Neural progenitor cell (in vitro differentiated cells): ENCODE data around the gene CEP97. TPM values are rescaled to one million over a fixed set of nuclear protein-coding genes. Genes with fewer than 3 reads are reported as not detected.

ENCODE experiments used
- DNase-seq: peaks from one replicate; pipeline ENCODE4 v3.0.0-alpha.2; 2016; ENCODE audit warnings: low spot score
- H2AFZ ChIP-seq: fragments of 200-600 bp; sonication (generic); replicated peaks from 2 replicates; pipeline ENCODE4 v1.6.1; 2016; ENCODE audit warnings: antibody characterized with exemption
- H3F3A ChIP-seq: fragments of 200-600 bp; sonication (generic); 2 replicates; pipeline ENCODE4 v1.6.1; 2016; ENCODE audit warnings: antibody characterized with exemption, low read depth
- H3K27ac ChIP-seq: fragments of 200-600 bp; sonication (generic); 2 replicates; pipeline ENCODE4 v1.5.1; 2016; ENCODE audit warnings: mild to moderate bottlenecking
- H3K27me3 ChIP-seq: fragments of 200-600 bp; sonication (generic); 2 replicates; pipeline ENCODE4 v1.6.1; 2016; ENCODE audit warnings: mild to moderate bottlenecking, moderate library complexity
- H3K36me3 ChIP-seq: fragments of 200-600 bp; sonication (generic); 2 replicates; pipeline ENCODE4 v1.5.1; 2016
- H3K4me1 ChIP-seq: fragments of 200-600 bp; sonication (generic); 2 replicates; pipeline ENCODE4 v1.6.1; 2016; ENCODE audit warnings: mixed run types
- H3K4me2 ChIP-seq: fragments of 200-600 bp; sonication (generic); 2 replicates; pipeline ENCODE4 v1.6.1; 2016
- H3K4me3 ChIP-seq: fragments of 200-600 bp; sonication (generic); 2 replicates; pipeline ENCODE4 v1.5.1; 2016
- H3K79me2 ChIP-seq: fragments of 200-600 bp; sonication (generic); 2 replicates; pipeline ENCODE4 v1.6.1; 2016; ENCODE audit warnings: low read depth
- H3K9ac ChIP-seq: fragments of 200-600 bp; sonication (generic); 2 replicates; pipeline ENCODE4 v1.6.1; 2016
- H3K9me3 ChIP-seq: fragments of 200-600 bp; sonication (generic); 2 replicates; pipeline ENCODE4 v1.5.1; 2016; ENCODE audit warnings: low read depth
- H4K20me1 ChIP-seq: fragments of 200-600 bp; sonication (generic); 2 replicates; pipeline ENCODE4 v1.6.1; 2016; ENCODE audit warnings: low read depth
- H3K27ac Mint-ChIP-seq: 3 replicates; pipeline ENCODE4 v1.8.0; 2021; ENCODE audit warnings: mixed read lengths
- H3K27me3 Mint-ChIP-seq: 2 replicates; pipeline ENCODE4 v1.8.0; 2022; ENCODE audit warnings: low read depth, mild to moderate bottlenecking, inconsistent platforms, moderate library complexity, mixed read lengths; ENCODE audit not compliant: insufficient read depth
- H3K36me3 Mint-ChIP-seq: 3 replicates; pipeline ENCODE4 v1.8.0; 2021; ENCODE audit warnings: mixed read lengths
- H3K4me1 Mint-ChIP-seq: 3 replicates; pipeline ENCODE4 v1.8.0; 2021; ENCODE audit warnings: mixed read lengths
- H3K4me3 Mint-ChIP-seq: 3 replicates; pipeline ENCODE4 v1.8.0; 2021; ENCODE audit warnings: mild to moderate bottlenecking, moderate library complexity, mixed read lengths
- H3K9me3 Mint-ChIP-seq: 3 replicates; pipeline ENCODE4 v1.8.0; 2020; ENCODE audit warnings: mixed read lengths
- EZH2 ChIP-seq: fragments of 200-600 bp; sonication (generic); IDR thresholded peaks from 2 replicates; pipeline ENCODE4 v1.6.1; 2017; ENCODE audit warnings: antibody characterized with exemption, mild to moderate bottlenecking, moderate library complexity
- EZH2phosphoT487 ChIP-seq: fragments of 200-600 bp; sonication (generic); IDR thresholded peaks from 2 replicates; pipeline ENCODE4 v1.6.1; 2017; ENCODE audit warnings: antibody characterized with exemption
- total RNA-seq: library from RNA; depleted of rRNA; stranded (reverse); fragments of >200 nt; gene quantifications from 2 replicates; pipeline ENCODE4 v1.2.3, GENCODE V29; 2015; ENCODE audit warnings: low replicate concordance
- TF ChIP-seq, protein P1 (sequence below): fragments of 200-600 bp; sonication (generic); IDR thresholded peaks from 2 replicates; pipeline ENCODE4 v1.5.1; 2017; ENCODE audit warnings: antibody characterized with exemption, mild to moderate bottlenecking

CEP97 gene
- total RNA-seq, 1 donor from 2014 or later: 46.1 TPM

DNA sequence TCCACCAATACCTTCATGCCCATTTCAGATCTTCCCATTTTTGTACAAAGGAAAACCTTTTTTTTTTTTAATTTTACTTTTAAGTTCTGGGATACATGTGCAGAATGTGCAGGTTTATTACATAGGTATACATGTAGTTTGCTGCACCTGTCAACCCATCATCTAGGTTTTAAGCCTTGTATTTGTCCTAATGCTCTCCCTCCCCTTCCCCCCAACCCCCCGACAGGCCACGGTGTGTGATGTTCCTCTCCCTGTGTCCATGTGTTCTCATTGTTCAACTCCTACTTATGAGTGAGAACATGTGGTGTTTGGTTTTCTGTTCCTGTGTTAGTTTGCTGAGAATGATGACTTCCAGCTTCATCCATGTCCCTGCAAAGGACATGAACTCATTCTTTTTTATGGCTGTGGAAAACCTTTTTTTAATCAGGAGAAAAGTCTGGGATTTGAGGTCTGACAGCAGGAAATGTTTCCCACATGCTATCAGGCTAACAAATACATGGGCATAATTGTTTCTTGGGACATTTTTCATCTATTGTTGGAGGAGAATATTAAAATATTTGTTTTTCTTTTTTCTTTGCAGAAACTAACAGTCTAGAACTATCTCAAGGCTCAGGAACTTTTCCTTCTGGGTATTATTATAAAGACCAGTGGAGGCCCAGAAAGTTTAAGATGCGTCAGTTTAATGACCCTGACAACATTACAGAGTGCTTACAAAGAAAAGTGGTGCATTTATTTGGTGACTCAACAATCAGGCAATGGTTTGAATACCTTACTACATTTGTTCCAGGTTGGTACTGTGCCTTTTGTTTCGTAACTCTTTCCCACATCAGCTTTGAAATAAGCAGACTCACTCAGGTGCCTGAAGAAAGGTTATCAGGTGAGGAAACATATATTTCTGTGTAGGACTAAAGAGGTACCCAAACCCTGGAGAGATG is 92.1 kb downstream of the CEP97 start:
- H3K4me3 Mint-ChIP-seq: no peak overlapping the region

DNA sequence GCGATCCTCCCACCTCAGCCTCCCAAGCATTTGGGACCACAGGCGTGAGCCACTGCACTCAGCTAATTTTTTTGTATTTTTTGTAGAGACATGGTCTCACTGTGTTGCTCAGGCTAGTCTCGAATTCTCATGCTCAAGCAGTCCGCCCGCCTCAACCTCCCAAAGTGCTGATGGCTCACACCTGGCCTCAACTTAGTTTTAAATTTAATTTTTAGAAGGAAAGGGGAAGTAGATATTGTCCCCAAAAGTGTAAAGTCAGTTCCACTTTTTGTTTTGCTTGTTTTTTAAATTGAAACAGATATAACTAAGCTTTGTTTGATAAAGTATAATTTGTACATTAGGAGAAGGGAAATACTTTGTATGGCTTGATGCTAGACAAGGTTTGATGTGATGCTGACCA is 93.6 kb downstream of the CEP97 start:
- H3K27me3 ChIP-seq: no peaks in the 10 kb centered on the region
- no peaks in the 10 kb centered on the region for H3K79me2 ChIP-seq
- no peak overlapping the region for H3K4me3 ChIP-seq
- H3K4me1 ChIP-seq: no peaks in the 10 kb centered on the region
- H3K9me3 Mint-ChIP-seq: no peaks in the 10 kb centered on the region
- TF ChIP-seq, protein P1, sequence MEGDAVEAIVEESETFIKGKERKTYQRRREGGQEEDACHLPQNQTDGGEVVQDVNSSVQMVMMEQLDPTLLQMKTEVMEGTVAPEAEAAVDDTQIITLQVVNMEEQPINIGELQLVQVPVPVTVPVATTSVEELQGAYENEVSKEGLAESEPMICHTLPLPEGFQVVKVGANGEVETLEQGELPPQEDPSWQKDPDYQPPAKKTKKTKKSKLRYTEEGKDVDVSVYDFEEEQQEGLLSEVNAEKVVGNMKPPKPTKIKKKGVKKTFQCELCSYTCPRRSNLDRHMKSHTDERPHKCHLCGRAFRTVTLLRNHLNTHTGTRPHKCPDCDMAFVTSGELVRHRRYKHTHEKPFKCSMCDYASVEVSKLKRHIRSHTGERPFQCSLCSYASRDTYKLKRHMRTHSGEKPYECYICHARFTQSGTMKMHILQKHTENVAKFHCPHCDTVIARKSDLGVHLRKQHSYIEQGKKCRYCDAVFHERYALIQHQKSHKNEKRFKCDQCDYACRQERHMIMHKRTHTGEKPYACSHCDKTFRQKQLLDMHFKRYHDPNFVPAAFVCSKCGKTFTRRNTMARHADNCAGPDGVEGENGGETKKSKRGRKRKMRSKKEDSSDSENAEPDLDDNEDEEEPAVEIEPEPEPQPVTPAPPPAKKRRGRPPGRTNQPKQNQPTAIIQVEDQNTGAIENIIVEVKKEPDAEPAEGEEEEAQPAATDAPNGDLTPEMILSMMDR: no peak
- TF ChIP-seq EZH2phosphoT487: no peak
- no peak for TF ChIP-seq EZH2
- no peak overlapping the region for H3K4me3 Mint-ChIP-seq
- H3K4me2 ChIP-seq: no peak overlapping the region
- no peaks in the 10 kb centered on the region for H3K9me3 ChIP-seq
- no peak overlapping the region for H3K9ac ChIP-seq
- H3K36me3 ChIP-seq: no peaks in the 10 kb centered on the region
- H3K27ac ChIP-seq: no peak overlapping the region
- no peaks in the 10 kb centered on the region for H3K27me3 Mint-ChIP-seq
- no peak overlapping the region for H2AFZ ChIP-seq
- no peak overlapping the region for H3K27ac Mint-ChIP-seq
- no peaks in the 10 kb centered on the region for H4K20me1 ChIP-seq
- DNase-seq: no peak
- peaks cover 9% of the 10 kb centered on the region for H3K36me3 Mint-ChIP-seq
- no peaks in the 10 kb centered on the region for H3K4me1 Mint-ChIP-seq
- no peaks in the 10 kb centered on the region for H3F3A ChIP-seq

More for the DNA sequence above, 92.1 kb downstream of the CEP97 start:
- no peaks in the 10 kb centered on the region for H3K9me3 Mint-ChIP-seq
- no peak overlapping the region for H3K27ac Mint-ChIP-seq
- Histone ChIP-seq H3K9me3 (no peaks in the 10 kb centered on the region), H3K27ac (no peak overlapping the region), H3K9ac (no peak overlapping the region), H4K20me1 (no peaks in the 10 kb centered on the region), H2AFZ (no peak overlapping the region), H3K27me3 (no peaks in the 10 kb centered on the region), H3F3A (no peaks in the 10 kb centered on the region), H3K79me2 (no peaks in the 10 kb centered on the region), H3K36me3 (no peaks in the 10 kb centered on the region), H3K4me2 (no peak overlapping the region), H3K4me1 (no peaks in the 10 kb centered on the region), H3K4me3 (no peak overlapping the region)
- H3K27me3 Mint-ChIP-seq: no peaks in the 10 kb centered on the region
- DNase-seq: no peak
- H3K36me3 Mint-ChIP-seq: peaks cover 5% of the 10 kb centered on the region
- no peaks in the 10 kb centered on the region for H3K4me1 Mint-ChIP-seq
- TF ChIP-seq EZH2phosphoT487 (no peak), EZH2 (no peak)
- TF ChIP-seq, protein P1: no peak

DNA sequence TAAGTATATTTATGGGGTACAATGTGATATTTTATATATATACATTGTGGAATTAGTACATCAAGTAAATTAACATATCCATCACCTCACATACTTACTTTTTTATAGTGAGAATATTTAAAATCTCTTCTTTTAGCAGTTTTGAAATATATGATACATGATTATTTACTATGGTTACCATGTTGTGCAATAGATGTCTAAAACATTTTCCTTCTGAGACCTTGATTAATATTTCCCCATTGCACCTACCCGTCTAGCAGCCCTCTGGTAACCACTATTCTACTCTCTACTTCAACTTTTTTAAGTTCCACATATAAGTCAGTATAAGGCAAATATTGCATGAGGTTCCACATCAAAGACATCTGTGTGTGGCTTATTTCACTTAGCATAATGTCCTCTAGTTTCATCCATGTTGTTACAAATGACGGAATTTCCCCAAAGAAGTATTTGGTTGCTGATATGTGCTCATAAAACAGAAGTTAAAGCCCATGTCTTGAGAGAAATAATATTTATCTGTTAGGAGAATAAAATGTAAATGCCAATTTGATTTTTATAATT is 95.3 kb downstream of the CEP97 start:
- H3K36me3 Mint-ChIP-seq: peaks cover 9% of the 10 kb centered on the region
- DNase-seq: no peak
- H3K4me1 Mint-ChIP-seq: no peaks in the 10 kb centered on the region
- H3K27me3 Mint-ChIP-seq: no peaks in the 10 kb centered on the region
- Histone ChIP-seq H3K9ac (no peak overlapping the region), H3K9me3 (no peaks in the 10 kb centered on the region), H3K36me3 (no peaks in the 10 kb centered on the region), H3K27me3 (no peaks in the 10 kb centered on the region), H3K4me3 (no peak overlapping the region), H3K4me1 (no peaks in the 10 kb centered on the region), H3K79me2 (no peaks in the 10 kb centered on the region), H2AFZ (no peak overlapping the region), H4K20me1 (no peaks in the 10 kb centered on the region), H3K27ac (no peak overlapping the region), H3F3A (no peaks in the 10 kb centered on the region), H3K4me2 (no peak overlapping the region)
- no peak overlapping the region for H3K27ac Mint-ChIP-seq
- no peaks in the 10 kb centered on the region for H3K9me3 Mint-ChIP-seq
- no peak overlapping the region for H3K4me3 Mint-ChIP-seq
- TF ChIP-seq EZH2: no peak
- TF ChIP-seq EZH2phosphoT487: no peak
- TF ChIP-seq, protein P1: no peak

Other genes starting within 250 kb of the CEP97 start
- gene SENP7, start 211.4 kb upstream of the CEP97 start, total RNA-seq: 31.4 and 48.0 TPM in 2 replicates
- gene TRMT10C, start 162.7 kb upstream of the CEP97 start, total RNA-seq: 48.2 and 85.9 TPM in 2 replicates
- 149 and 248 TPM in 2 replicates for gene PCNP, start 150.4 kb upstream of the CEP97 start, total RNA-seq
- gene ZBTB11, start 47.5 kb upstream of the CEP97 start, total RNA-seq: 19.8 and 30.2 TPM in 2 replicates
- gene RPL24, start 37.9 kb upstream of the CEP97 start, total RNA-seq: 2,339 and 2,343 TPM in 2 replicates
- 9.4 and 9.6 TPM in 2 replicates for gene NXPE3, start 54.6 kb downstream of the CEP97 start, total RNA-seq
- gene NFKBIZ, start 124.9 kb downstream of the CEP97 start, total RNA-seq: 14.7 and 19.7 TPM in 2 replicates